Activated CD4-positive, alpha-beta memory T cell treated with anti-CD3 and anti-CD28 coated beads, Interleukin-2, amount 10 ng/mL, durations not matched to agents 7 days and 5 days (primary cell): ENCODE measurements around the gene SLC1A4. TPM values are rescaled to one million over a fixed set of nuclear protein-coding genes. Genes with fewer than 3 reads are reported as not detected.
"Not testable (repeated sequence)": the region's sequence is repeated elsewhere in the genome, so short reads cannot be mapped to it uniquely, and the experiment has no call there.

Experiments used
- CTCF ChIA-PET: fragments of 350-600 bp; sonication (Branson Sonifier 250); formaldehyde crosslinking; loops from one replicate; lab custom pipeline; 2021; ENCODE audit warnings: antibody characterized with exemption, inconsistent platforms; lab: Charles Lee
- POLR2A ChIA-PET: fragments of 350-600 bp; sonication (Branson Sonifier 250); formaldehyde crosslinking; loops from one replicate; lab custom pipeline; 2021; ENCODE audit warnings: antibody characterized with exemption; lab: Charles Lee
- DNase-seq: peaks from one replicate; pipeline ENCODE4 v3.0.0-alpha.2; 2020
- H3K27ac Mint-ChIP-seq: one replicate; pipeline ENCODE4 v1.8.0; 2021; ENCODE audit warnings: mild to moderate bottlenecking, mixed read lengths
- H3K27me3 Mint-ChIP-seq: one replicate; pipeline ENCODE4 v1.8.0; 2021; ENCODE audit warnings: mixed read lengths
- H3K36me3 Mint-ChIP-seq: one replicate; pipeline ENCODE4 v1.8.0; 2021; ENCODE audit warnings: low read depth, mixed read lengths
- H3K4me1 Mint-ChIP-seq: one replicate; pipeline ENCODE4 v1.8.0; 2021; ENCODE audit warnings: mixed read lengths
- H3K4me3 Mint-ChIP-seq: one replicate; pipeline ENCODE4 v1.8.0; 2021; ENCODE audit warnings: mild to moderate bottlenecking, mixed read lengths
- H3K9me3 Mint-ChIP-seq: one replicate; pipeline ENCODE4 v1.8.0; 2021; ENCODE audit warnings: mixed read lengths
- total RNA-seq, 2 experiments: library from RNA; stranded (reverse); gene quantifications; one replicate each; pipeline ENCODE4 v1.2.3, GENCODE V29; 2021

The SLC1A4 gene
- total RNA-seq, 2 experiments from 2014 or later: 75.1 to 79.7 TPM

GRCh38 chr2:64951306-64951953 is 37.8 kb upstream of the SLC1A4 start:
- no peak overlapping the region for H3K4me3 Mint-ChIP-seq
- ChIA-PET POLR2A (no interaction called here), CTCF (no interaction called here)
- DNase-seq: no peak
- H3K27ac Mint-ChIP-seq: no peak overlapping the region
- H3K27me3 Mint-ChIP-seq: no peaks in the 10 kb centered on the region
- peaks cover 5% of the 10 kb centered on the region for H3K9me3 Mint-ChIP-seq
- no peaks in the 10 kb centered on the region for H3K36me3 Mint-ChIP-seq
- peaks cover 29% of the 10 kb centered on the region for H3K4me1 Mint-ChIP-seq

- no peaks in the 10 kb centered on the region for H3K36me3 Mint-ChIP-seq
- peaks cover 23% of the 10 kb centered on the region for H3K4me1 Mint-ChIP-seq
- no peak for DNase-seq
- no peaks in the 10 kb centered on the region for H3K27me3 Mint-ChIP-seq
- H3K9me3 Mint-ChIP-seq: peaks cover 5% of the 10 kb centered on the region
- no peak overlapping the region for H3K4me3 Mint-ChIP-seq
- ChIA-PET POLR2A (no interaction called here), CTCF (no interaction called here)
- no peak overlapping the region for H3K27ac Mint-ChIP-seq
Observed at GRCh38 chr2:64952096-64952495, 37.1 kb upstream of the SLC1A4 start.

- peaks cover 16% of the 10 kb centered on the region for H3K4me1 Mint-ChIP-seq
Observed at GRCh38 chr2:64952511-64953482, 36.4 kb upstream of the SLC1A4 start.

GRCh38 chr2:64955467-64955866 is 33.7 kb upstream of the SLC1A4 start:
- ChIA-PET POLR2A (interaction anchor here (1.6 kb wide), 1 partner anchor 9 kb away, joined by 3 read pairs; no protein-coding TSS in a partner anchor), CTCF (interaction anchor here (1.6 kb wide), 1 partner anchor 38 kb away, joined by 3 read pairs; no protein-coding TSS in a partner anchor)
- no peak for DNase-seq
- Mint-ChIP-seq H3K27ac (no peak overlapping the region), H3K27me3 (peaks cover 2% of the 10 kb centered on the region), H3K4me1 (peaks cover 3% of the 10 kb centered on the region), H3K9me3 (peaks cover 5% of the 10 kb centered on the region), H3K4me3 (no peak overlapping the region), H3K36me3 (no peaks in the 10 kb centered on the region)

More at GRCh38 chr2:64952511-64953482, 36.4 kb upstream of the SLC1A4 start:
- ChIA-PET CTCF (no interaction called here), POLR2A (interaction anchor here (1.1 kb wide), 1 partner anchor 15 kb away, joined by 3 read pairs; no protein-coding TSS in a partner anchor)
- no peaks in the 10 kb centered on the region for H3K36me3 Mint-ChIP-seq
- peaks cover 5% of the 10 kb centered on the region for H3K9me3 Mint-ChIP-seq
- DNase-seq: no peak
- H3K27me3 Mint-ChIP-seq: no peaks in the 10 kb centered on the region
- no peak overlapping the region for H3K27ac Mint-ChIP-seq
- H3K4me3 Mint-ChIP-seq: no peak overlapping the region

GRCh38 chr2:64957109-64957903 is 31.9 kb upstream of the SLC1A4 start:
- Mint-ChIP-seq H3K9me3 (peaks cover 5% of the 10 kb centered on the region), H3K4me3 (no peak overlapping the region), H3K36me3 (no peaks in the 10 kb centered on the region), H3K27ac (no peak overlapping the region), H3K27me3 (peaks cover 2% of the 10 kb centered on the region), H3K4me1 (no peaks in the 10 kb centered on the region)
- ChIA-PET POLR2A (no interaction called here), CTCF (interaction anchor here (1.8 kb wide), 1 partner anchor 11 kb away, joined by 5 read pairs; no protein-coding TSS in a partner anchor)
- DNase-seq: no peak

GRCh38 chr2:64958556-64958955 is 30.6 kb upstream of the SLC1A4 start:
- H3K27ac Mint-ChIP-seq: no peak overlapping the region
- CTCF ChIA-PET: no interaction called here
- DNase-seq: no peak
- H3K36me3 Mint-ChIP-seq: no peaks in the 10 kb centered on the region
- H3K4me1 Mint-ChIP-seq: no peaks in the 10 kb centered on the region
- peaks cover 2% of the 10 kb centered on the region for H3K27me3 Mint-ChIP-seq
- H3K9me3 Mint-ChIP-seq: peaks cover 5% of the 10 kb centered on the region
- no peak overlapping the region for H3K4me3 Mint-ChIP-seq
- POLR2A ChIA-PET: no interaction called here

GRCh38 chr2:64960819-64961218 is 28.4 kb upstream of the SLC1A4 start:
- H3K4me3 Mint-ChIP-seq: no peak overlapping the region
- ChIA-PET CTCF (no interaction called here), POLR2A (no interaction called here)
- no peak overlapping the region for H3K27ac Mint-ChIP-seq
- no peaks in the 10 kb centered on the region for H3K36me3 Mint-ChIP-seq
- no peaks in the 10 kb centered on the region for H3K9me3 Mint-ChIP-seq
- no peak for DNase-seq
- H3K27me3 Mint-ChIP-seq: peaks cover 2% of the 10 kb centered on the region
- no peaks in the 10 kb centered on the region for H3K4me1 Mint-ChIP-seq

GRCh38 chr2:64963138-64963537 is 26.1 kb upstream of the SLC1A4 start:
- CTCF ChIA-PET: interaction anchor here (2.7 kb wide), 1 partner anchor 45 kb away, joined by 10 read pairs; no protein-coding TSS in a partner anchor
- not testable (repeated sequence) for H3K4me3 Mint-ChIP-seq, H3K4me1 Mint-ChIP-seq, H3K9me3 Mint-ChIP-seq, DNase-seq, H3K36me3 Mint-ChIP-seq, H3K27me3 Mint-ChIP-seq, H3K27ac Mint-ChIP-seq
- POLR2A ChIA-PET: interaction anchor here (0.7 kb wide), 1 partner anchor 26 kb away, joined by 3 read pairs; the partner anchor contains the start of gene SLC1A4

- Mint-ChIP-seq H3K27me3 (peaks cover 5% of the 10 kb centered on the region), H3K9me3 (no peaks in the 10 kb centered on the region), H3K4me3 (no peak overlapping the region), H3K36me3 (no peaks in the 10 kb centered on the region), H3K4me1 (no peaks in the 10 kb centered on the region), H3K27ac (no peak overlapping the region)
- POLR2A ChIA-PET: interaction anchor here (1.4 kb wide), 1 partner anchor 8 kb away, joined by 3 read pairs; no protein-coding TSS in a partner anchor
- DNase-seq: no peak
- CTCF ChIA-PET: interaction anchor here (1.6 to 2.7 kb wide), 2 partner anchors 9 to 46 kb away, joined by 6 to 10 read pairs; no protein-coding TSS in a partner anchor
Observed at GRCh38 chr2:64963719-64964118, 25.5 kb upstream of the SLC1A4 start.

GRCh38 chr2:64966017-64966416 is 23.2 kb upstream of the SLC1A4 start:
- no peak overlapping the region for H3K27ac Mint-ChIP-seq
- DNase-seq: no peak
- POLR2A ChIA-PET: no interaction called here
- no peaks in the 10 kb centered on the region for H3K4me1 Mint-ChIP-seq
- H3K9me3 Mint-ChIP-seq: no peaks in the 10 kb centered on the region
- H3K36me3 Mint-ChIP-seq: no peaks in the 10 kb centered on the region
- H3K27me3 Mint-ChIP-seq: peaks cover 4% of the 10 kb centered on the region
- H3K4me3 Mint-ChIP-seq: no peak overlapping the region
- CTCF ChIA-PET: no interaction called here

- H3K4me3 Mint-ChIP-seq: no peak overlapping the region
- no peaks in the 10 kb centered on the region for H3K9me3 Mint-ChIP-seq
- CTCF ChIA-PET: interaction anchor here (0.8 kb wide), 1 partner anchor 48 kb away, joined by 3 read pairs; no protein-coding TSS in a partner anchor
- H3K27ac Mint-ChIP-seq: no peak overlapping the region
- no peaks in the 10 kb centered on the region for H3K36me3 Mint-ChIP-seq
- DNase-seq: no peak
- POLR2A ChIA-PET: no interaction called here
- no peaks in the 10 kb centered on the region for H3K4me1 Mint-ChIP-seq
- peaks cover 4% of the 10 kb centered on the region for H3K27me3 Mint-ChIP-seq
Observed at GRCh38 chr2:64966839-64967238, 22.4 kb upstream of the SLC1A4 start.

- no peaks in the 10 kb centered on the region for H3K9me3 Mint-ChIP-seq
- H3K27me3 Mint-ChIP-seq: peaks cover 4% of the 10 kb centered on the region
- POLR2A ChIA-PET: no interaction called here
- CTCF ChIA-PET: no interaction called here
- no peaks in the 10 kb centered on the region for H3K4me1 Mint-ChIP-seq
- H3K27ac Mint-ChIP-seq: no peak overlapping the region
- no peak overlapping the region for H3K4me3 Mint-ChIP-seq
- no peaks in the 10 kb centered on the region for H3K36me3 Mint-ChIP-seq
- no peak for DNase-seq
Observed at GRCh38 chr2:64967601-64968000, 21.6 kb upstream of the SLC1A4 start.
